GM23338 (cell line): Measurements from ENCODE around the gene ASB11. TPM values are rescaled to one million over a fixed set of nuclear protein-coding genes. Genes with fewer than 3 reads are reported as not detected.

ENCODE experiments used
- ATAC-seq: fragments of 200-7000 bp; cut with Tn5 transposase; 3 replicates; pipeline ENCODE4 v1.9.1; 2020
- DNase-seq: peaks from one replicate; pipeline ENCODE4 v3.0.0-alpha.2; 2015; ENCODE audit warnings: low spot score
- H2AFZ ChIP-seq: fragments of 200-600 bp; sonication (generic); 2 replicates; pipeline ENCODE4 v1.8.0; 2016; ENCODE audit warnings: antibody characterized with exemption, mild to moderate bottlenecking, moderate library complexity
- H3F3A ChIP-seq: fragments of 200-600 bp; sonication (generic); replicated peaks from 2 replicates; pipeline ENCODE4 v1.8.0; 2017; ENCODE audit warnings: antibody characterized with exemption, mixed run types, low read depth
- H3K27ac ChIP-seq: fragments of 200-600 bp; sonication (generic); 2 replicates; pipeline ENCODE4 v1.6.1; 2016; ENCODE audit warnings: low read depth
- H3K27me3 ChIP-seq: fragments of 200-600 bp; sonication (generic); 2 replicates; pipeline ENCODE4 v1.8.0; 2016; ENCODE audit warnings: mild to moderate bottlenecking, mixed run types, moderate library complexity; ENCODE audit not compliant: insufficient read depth
- H3K36me3 ChIP-seq: fragments of 200-600 bp; sonication (generic); 2 replicates; pipeline ENCODE4 v1.8.0; 2016; ENCODE audit warnings: mild to moderate bottlenecking; ENCODE audit not compliant: insufficient read depth
- H3K4me1 ChIP-seq: fragments of 200-600 bp; sonication (generic); 2 replicates; pipeline ENCODE4 v1.8.0; 2016; ENCODE audit warnings: mild to moderate bottlenecking, moderate library complexity; ENCODE audit not compliant: insufficient read depth
- H3K4me2 ChIP-seq: fragments of 200-600 bp; sonication (generic); 2 replicates; pipeline ENCODE4 v1.7.1; 2017; ENCODE audit warnings: mixed run types
- H3K4me3 ChIP-seq: fragments of 200-600 bp; sonication (generic); 2 replicates; pipeline ENCODE4 v1.6.1; 2016; ENCODE audit warnings: mixed run types
- H3K79me2 ChIP-seq: fragments of 200-600 bp; sonication (generic); replicated peaks from 2 replicates; pipeline ENCODE4 v1.8.0; 2017; ENCODE audit warnings: mild to moderate bottlenecking; ENCODE audit not compliant: insufficient read depth
- H3K9me2 ChIP-seq: fragments of 200-600 bp; sonication (generic); 2 replicates; pipeline ENCODE4 v1.8.0; 2017; ENCODE audit not compliant: insufficient read depth
- H4K20me1 ChIP-seq: fragments of 200-600 bp; sonication (generic); replicated peaks from 2 replicates; pipeline ENCODE4 v1.8.0; 2017; ENCODE audit warnings: mild to moderate bottlenecking; ENCODE audit not compliant: insufficient read depth
- H3K27ac Mint-ChIP-seq: 2 replicates; pipeline ENCODE4 v1.8.0; 2020; ENCODE audit warnings: inconsistent platforms, mild to moderate bottlenecking, moderate library complexity, mixed read lengths
- H3K27me3 Mint-ChIP-seq: 3 replicates; pipeline ENCODE4 v1.8.0; 2022; ENCODE audit warnings: low read depth, mild to moderate bottlenecking, moderate library complexity, mixed read lengths, inconsistent platforms; ENCODE audit not compliant: insufficient read depth, poor library complexity
- H3K36me3 Mint-ChIP-seq: 3 replicates; pipeline ENCODE4 v1.8.0; 2021; ENCODE audit warnings: low read depth, mild to moderate bottlenecking, inconsistent platforms, moderate library complexity, mixed read lengths
- H3K4me1 Mint-ChIP-seq: 3 replicates; pipeline ENCODE4 v1.8.0; 2020; ENCODE audit warnings: mild to moderate bottlenecking, inconsistent platforms, mixed read lengths
- H3K4me3 Mint-ChIP-seq: 3 replicates; pipeline ENCODE4 v1.8.0; 2021; ENCODE audit warnings: moderate library complexity, mild to moderate bottlenecking, inconsistent platforms, mixed read lengths
- H3K9me3 Mint-ChIP-seq: 3 replicates; pipeline ENCODE4 v1.8.0; 2020; ENCODE audit warnings: moderate library complexity, mild to moderate bottlenecking, inconsistent platforms, mixed read lengths
- CTCF ChIP-seq, 2 experiments: fragments of 200-600 bp in 1 of 2; sonication (generic) in 1 of 2; conservative IDR thresholded peaks; 2 replicates each; pipeline versions ENCODE4 v1.5.1 to v1.6.1; 2016 to 2017; ENCODE audit warnings: antibody characterized with exemption in 2 of 2, low read depth in 2 of 2, mild to moderate bottlenecking in 2 of 2, moderate library complexity in 1 of 2
- EZH2 ChIP-seq: fragments of 200-600 bp; sonication (generic); IDR thresholded peaks from one replicate; pipeline ENCODE4 v1.8.0; 2017; ENCODE audit warnings: antibody characterized with exemption, mild to moderate bottlenecking, low read depth; ENCODE audit not compliant: unreplicated experiment
- JUNB ChIP-seq: IDR thresholded peaks from one replicate; pipeline ENCODE4 v1.6.1; 2016; ENCODE audit warnings: antibody characterized with exemption; ENCODE audit not compliant: unreplicated experiment
- NANOG ChIP-seq: IDR thresholded peaks from 2 replicates; pipeline ENCODE4 v1.6.1; 2016; ENCODE audit warnings: antibody characterized with exemption, borderline replicate concordance
- POLR2AphosphoS5 ChIP-seq: IDR thresholded peaks from 2 replicates; pipeline ENCODE4 v1.6.1; 2016; ENCODE audit warnings: antibody characterized with exemption, low read depth
- STAT1 ChIP-seq: IDR thresholded peaks from one replicate; pipeline ENCODE4 v1.6.1; 2016; ENCODE audit warnings: antibody characterized with exemption; ENCODE audit not compliant: unreplicated experiment
- ZNF114 ChIP-seq: fragments of 250-450 bp; sonication (Bioruptor Pico); IDR thresholded peaks from 2 replicates; pipeline ENCODE4 v1.5.0; 2020; ENCODE audit warnings: mild to moderate bottlenecking, moderate library complexity
- ZNF331 ChIP-seq: fragments of 250-450 bp; sonication (Bioruptor Pico); IDR thresholded peaks from 2 replicates; pipeline ENCODE4 v1.5.0; 2020; ENCODE audit warnings: low read depth, mild to moderate bottlenecking, moderate library complexity
- ZNF462 ChIP-seq: fragments of 250-450 bp; sonication (Bioruptor Pico); IDR thresholded peaks from 2 replicates; pipeline ENCODE4 v1.5.0; 2020; ENCODE audit warnings: mild to moderate bottlenecking, moderate library complexity
- polyA plus RNA-seq: library from polyadenylated mRNA; unstranded; fragments of >200 nt; fragmentation: Nextera tagmentation; extraction: Ambion mirVana; gene quantifications from 2 replicates; pipeline ENCODE4 v1.2.1, GENCODE V29; 2016
- total RNA-seq: library from RNA; depleted of rRNA; stranded (reverse); fragments of >200 nt; shearing (Covaris generic); gene quantifications from 2 replicates; pipeline ENCODE4 v1.2.3, GENCODE V29; 2014
- TF ChIP-seq, protein P1 (sequence below): IDR thresholded peaks from 2 replicates; pipeline ENCODE4 v1.6.1; 2016; ENCODE audit warnings: antibody characterized with exemption

ASB11 gene
- total and polyA plus RNA-seq, 2 experiments from 2014 or later: not detected

GRCh38 chrX:15322472-15322871 is 7.0 kb upstream of the ASB11 start (continued):
- TF ChIP-seq ZNF462 (CRISPR knock-in tag): no peak
- no peak for TF ChIP-seq ZNF331
- no peak for TF ChIP-seq POLR2AphosphoS5
- TF ChIP-seq ZNF114 (CRISPR knock-in tag): no peak
- TF ChIP-seq JUNB: no peak
- TF ChIP-seq EZH2: no peak

DNA sequence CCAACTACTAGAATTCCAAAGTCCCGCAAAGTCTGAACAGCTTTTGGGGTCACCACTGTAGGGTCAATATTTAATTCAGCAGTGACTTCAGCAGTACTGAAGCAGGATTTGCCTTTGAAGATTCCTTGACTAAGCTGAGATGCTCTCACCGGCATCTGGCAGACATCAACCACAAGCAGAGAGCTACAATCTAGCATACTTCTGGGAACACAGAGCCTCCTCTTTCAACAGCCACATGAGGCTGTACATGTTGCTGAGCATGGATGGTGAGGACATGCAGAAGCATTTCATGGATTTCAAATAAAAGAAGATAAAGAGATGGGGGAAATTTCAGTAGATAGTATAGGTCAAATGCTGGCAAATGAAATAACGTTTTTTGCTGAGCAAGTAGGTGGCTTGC is 6.6 kb upstream of the ASB11 start:
- H3K9me3 Mint-ChIP-seq: no peaks in the 10 kb centered on the region
- DNase-seq: no peak
- no peak for TF ChIP-seq STAT1
- TF ChIP-seq POLR2AphosphoS5: no peak
- TF ChIP-seq NANOG: no peak
- no peak for TF ChIP-seq EZH2
- no peak for TF ChIP-seq ZNF331
- TF ChIP-seq, protein P1, sequence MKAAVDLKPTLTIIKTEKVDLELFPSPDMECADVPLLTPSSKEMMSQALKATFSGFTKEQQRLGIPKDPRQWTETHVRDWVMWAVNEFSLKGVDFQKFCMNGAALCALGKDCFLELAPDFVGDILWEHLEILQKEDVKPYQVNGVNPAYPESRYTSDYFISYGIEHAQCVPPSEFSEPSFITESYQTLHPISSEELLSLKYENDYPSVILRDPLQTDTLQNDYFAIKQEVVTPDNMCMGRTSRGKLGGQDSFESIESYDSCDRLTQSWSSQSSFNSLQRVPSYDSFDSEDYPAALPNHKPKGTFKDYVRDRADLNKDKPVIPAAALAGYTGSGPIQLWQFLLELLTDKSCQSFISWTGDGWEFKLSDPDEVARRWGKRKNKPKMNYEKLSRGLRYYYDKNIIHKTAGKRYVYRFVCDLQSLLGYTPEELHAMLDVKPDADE: no peak
- no peak for TF ChIP-seq CTCF (conservative IDR thresholded peaks at IDR 0.05; ENCODE audit: low read depth in 2 of 2)

More for the DNA sequence above, 6.6 kb upstream of the ASB11 start:
- H3K27me3 ChIP-seq: no peaks in the 10 kb centered on the region
- no peak overlapping the region for H3K4me2 ChIP-seq
- no peaks in the 10 kb centered on the region for H4K20me1 ChIP-seq
- Mint-ChIP-seq H3K27me3 (no peaks in the 10 kb centered on the region), H3K36me3 (peaks cover 16% of the 10 kb centered on the region; the same call in 2 of the 3 replicates), H3K4me3 (no peak overlapping the region), H3K27ac (no peak overlapping the region), H3K4me1 (no peaks in the 10 kb centered on the region)
- H3K79me2 ChIP-seq: no peaks in the 10 kb centered on the region
- H3K9me2 ChIP-seq: no peaks in the 10 kb centered on the region
- H3K4me1 ChIP-seq: no peaks in the 10 kb centered on the region
- no peak overlapping the region for H2AFZ ChIP-seq
- H3K4me3 ChIP-seq: no peak overlapping the region
- H3K36me3 ChIP-seq: no peaks in the 10 kb centered on the region
- no peak for ATAC-seq
- H3K27ac ChIP-seq: no peak overlapping the region
- H3F3A ChIP-seq: no peaks in the 10 kb centered on the region
